GM12878 (cell line): ENCODE results near the gene TPO. TPM values are rescaled to one million over a fixed set of nuclear protein-coding genes. Genes with fewer than 3 reads are reported as not detected.

ENCODE experiments used
- ATAC-seq: fragments of 200-7000 bp; cut with Tn5 transposase; 3 replicates; pipeline ENCODE4 v1.9.1; 2020; ENCODE audit warnings: mild to moderate bottlenecking, moderate library complexity
- BruUV-seq: library from RNA; stranded (reverse); fragments of 400-500 nt; replicated peaks from 2 replicates; lab custom pipeline; 2021; lab: Mats Ljungman, UMichigan
- CTCF ChIA-PET: fragments of 300-600 bp; sonication (Branson Sonifier 250); formaldehyde crosslinking; extraction: SDS; loops from one replicate; lab custom pipeline; 2021; ENCODE audit warnings: inconsistent platforms; lab: Yijun Ruan, JAX
- POLR2A ChIA-PET: fragments of 350-600 bp; formaldehyde crosslinking; extraction: SDS; loops from one replicate; lab custom pipeline; 2021; ENCODE audit warnings: inconsistent platforms; lab: Charles Lee
- RAD21 ChIA-PET: fragments of 300-600 bp; sonication (Branson Sonifier 250); formaldehyde crosslinking; loops from one replicate; lab custom pipeline; 2023; ENCODE audit warnings: antibody characterized with exemption; ENCODE audit not compliant: unreplicated experiment; lab: Charles Lee
- SMC1A ChIA-PET: fragments of 300-600 bp; sonication (Branson Sonifier 250); formaldehyde crosslinking; loops from one replicate; lab custom pipeline; 2023; ENCODE audit not compliant: unreplicated experiment, uncharacterized antibody; lab: Charles Lee
- DNase-seq: peaks from one replicate; pipeline ENCODE4 v3.0.0-alpha.2; 2011; ENCODE audit warnings: low read depth, low spot score
- FAIRE-seq: peaks from 3 replicates; lab custom pipeline; 2011; peaks lifted over from hg19 to GRCh38; lab: Jason Lieb, UNC
- H2AFZ ChIP-seq: 2 replicates; pipeline ENCODE4 v1.6.0; 2011; ENCODE audit warnings: low read depth, low read length, control low read depth; ENCODE audit not compliant: control insufficient read depth
- H3K27ac ChIP-seq: 2 replicates; pipeline ENCODE4 v1.5.1; 2011; ENCODE audit warnings: control low read depth; ENCODE audit not compliant: control insufficient read depth, insufficient read depth
- H3K27me3 ChIP-seq, 2 experiments: replicated peaks in 1 of 2; 2 replicates each; pipeline versions ENCODE4 v1.6.0 to v1.6.1; 2011; ENCODE audit warnings: low read length in 1 of 2; ENCODE audit not compliant: control insufficient read depth in 2 of 2, insufficient read depth in 2 of 2
- H3K36me3 ChIP-seq, 2 experiments: 2 replicates each; pipeline ENCODE4 v1.5.1; 2011; ENCODE audit warnings: low read length in 1 of 2; ENCODE audit not compliant: control insufficient read depth in 2 of 2, insufficient read depth in 2 of 2
- H3K4me1 ChIP-seq: 2 replicates; pipeline ENCODE4 v1.6.1; 2011; ENCODE audit warnings: mild to moderate bottlenecking, low read length, moderate library complexity, mixed read lengths; ENCODE audit not compliant: control insufficient read depth, insufficient read depth
- H3K4me2 ChIP-seq: 2 replicates; pipeline ENCODE4 v1.6.0; 2011; ENCODE audit warnings: control low read depth; ENCODE audit not compliant: control insufficient read depth, insufficient read depth
- H3K4me3 ChIP-seq: fragments of 200-600 bp; sonication (generic); 2 replicates; pipeline ENCODE4 v1.5.1; 2016
- H3K79me2 ChIP-seq: 2 replicates; pipeline ENCODE4 v1.6.0; 2011; ENCODE audit warnings: low read length; ENCODE audit not compliant: control insufficient read depth, insufficient read depth
- H3K9ac ChIP-seq: 2 replicates; pipeline ENCODE4 v1.8.0; 2011; ENCODE audit warnings: low read length, control low read depth, mixed read lengths; ENCODE audit not compliant: control insufficient read depth, insufficient read depth
- H3K9me3 ChIP-seq: replicated peaks from 3 replicates; pipeline ENCODE4 v1.5.1; 2011; ENCODE audit warnings: mild to moderate bottlenecking, low read length; ENCODE audit not compliant: control insufficient read depth, insufficient read depth
- H4K20me1 ChIP-seq: 2 replicates; pipeline ENCODE4 v1.6.0; 2011; ENCODE audit not compliant: control insufficient read depth, insufficient read depth
- BACH1 ChIP-seq: fragments of 450-650 bp; IDR thresholded peaks from 2 replicates; pipeline ENCODE4 v1.6.1; 2017; ENCODE audit warnings: mild to moderate bottlenecking, borderline replicate concordance
- BRCA1 ChIP-seq: IDR thresholded peaks from 2 replicates; pipeline ENCODE4 v1.6.1; 2011; ENCODE audit warnings: low read depth, low read length, improper control_type of control experiment
- CBX5 ChIP-seq: sonication (generic); IDR thresholded peaks from 2 replicates; pipeline ENCODE4 v1.6.1; 2016; ENCODE audit warnings: low read depth, moderate library complexity, mild to moderate bottlenecking, inconsistent platforms
- ESRRA ChIP-seq: IDR thresholded peaks from 2 replicates; pipeline ENCODE4 v1.6.1; 2012; ENCODE audit warnings: mild to moderate bottlenecking, low read length, improper control_type of control experiment
- EZH2 ChIP-seq: IDR thresholded peaks from 2 replicates; pipeline ENCODE4 v1.6.1; 2012; ENCODE audit warnings: low read depth, mild to moderate bottlenecking, control low read depth, inconsistent platforms, low read length, borderline replicate concordance; ENCODE audit not compliant: control insufficient read depth
- FOS ChIP-seq: IDR thresholded peaks from 3 replicates; pipeline ENCODE4 v1.6.1; 2011; ENCODE audit warnings: borderline replicate concordance; ENCODE audit not compliant: insufficient read length; ENCODE audit errors: extremely low read depth
- FOXM1 ChIP-seq: IDR thresholded peaks from 2 replicates; pipeline ENCODE4 v1.6.1; 2012; ENCODE audit warnings: low read depth, mild to moderate bottlenecking, inconsistent platforms, low read length, moderate library complexity
- KAT2A ChIP-seq: conservative IDR thresholded peaks from 2 replicates; pipeline ENCODE4 v1.6.1; 2011; ENCODE audit warnings: low read depth, low read length; ENCODE audit not compliant: control insufficient read depth
- RELA ChIP-seq: fragments of 450-650 bp; IDR thresholded peaks from 2 replicates; pipeline ENCODE4 v1.8.0; 2014; ENCODE audit warnings: borderline replicate concordance; ENCODE audit not compliant: partially characterized antibody
- STAT1 ChIP-seq: fragments of 450-650 bp; conservative IDR thresholded peaks from 2 replicates; pipeline ENCODE4 v1.6.1; 2014; ENCODE audit warnings: antibody characterized with exemption, mild to moderate bottlenecking
- TCF3 ChIP-seq: IDR thresholded peaks from 2 replicates; pipeline ENCODE4 v1.6.1; 2012; ENCODE audit warnings: low read depth, mild to moderate bottlenecking, low read length, borderline replicate concordance; ENCODE audit not compliant: insufficient read depth
- TCF7 ChIP-seq: IDR thresholded peaks from 2 replicates; pipeline ENCODE4 v1.6.1; 2014; ENCODE audit warnings: antibody characterized with exemption, borderline replicate concordance
- YY1 ChIP-seq: IDR thresholded peaks from 2 replicates; pipeline ENCODE4 v1.6.1; 2011; ENCODE audit warnings: low read depth, mild to moderate bottlenecking, low read length
- WGBS: methylation state at CpG from one replicate; pipeline ENCODE4 v1.1.6; 2016; ENCODE audit warnings: low lambda C conversion rate; ENCODE audit not compliant: insufficient replicate concordance, insufficient coverage; ENCODE audit errors: missing lambda C conversion rate; 5-methylcytosine and 5-hydroxymethylcytosine counted together
- in situ Hi-C: fragments of 300-500 bp; cut with MboI; formaldehyde crosslinking; loops from 9 replicates; pipeline ENCODE4 v1.14.3; 2018; ENCODE audit warnings: mixed read lengths
- intact Hi-C: fragments of 100-400 bp; cut with micrococcal nuclease; formaldehyde crosslinking; loops from one replicate; pipeline ENCODE4 v1.14.2; 2022; ENCODE audit not compliant: unreplicated experiment
- polyA plus RNA-seq, 11 experiments: library from polyadenylated mRNA; depleted of rRNA in 4 of 11; unstranded in 6 of 11; stranded (reverse) in 5 of 11; fragments of >200 nt; fragmentation: Nextera tagmentation in 4 of 11; fragmentation: Illumina TruSeq in 1 of 11; extraction: Ambion mirVana in 4 of 11; extraction: Trizol in 1 of 11; gene quantifications; 1 replicate in 1 of 11; 2 replicates in 10 of 11; pipeline versions ENCODE4 v1.2.1 to v1.2.3, GENCODE V29; 2011 to 2016; ENCODE audit warnings: inconsistent platforms in 2 of 11, missing spikeins in 2 of 11, low read depth in 1 of 11
- total RNA-seq, 4 experiments: library from RNA; depleted of rRNA in 3 of 4; stranded (reverse); fragments of >200 nt in 3 of 4; fragmentation: Illumina TruSeq in 1 of 4; extraction: Trizol in 1 of 4; gene quantifications; 2 replicates each; pipeline versions ENCODE4 v1.2.1 to v1.2.3, GENCODE V29; 2013 to 2021
- TF ChIP-seq, protein P1 (sequence below): fragments of 450-650 bp; IDR thresholded peaks from 2 replicates; pipeline ENCODE4 v1.6.1; 2016; ENCODE audit warnings: mild to moderate bottlenecking
- TF ChIP-seq, protein P2 (sequence below): fragments of 450-650 bp; IDR thresholded peaks from 2 replicates; pipeline ENCODE4 v1.6.1; 2017; ENCODE audit warnings: borderline replicate concordance
- TF ChIP-seq, protein P3 (sequence below): fragments of 450-650 bp; IDR thresholded peaks from 2 replicates; pipeline ENCODE4 v1.6.1; 2014; ENCODE audit warnings: mild to moderate bottlenecking
- TF ChIP-seq, protein P4 (sequence below): fragments of 450-650 bp; IDR thresholded peaks from 2 replicates; pipeline ENCODE4 v1.6.1; 2017; ENCODE audit warnings: low read depth, mild to moderate bottlenecking, moderate library complexity

TPO gene
- total and polyA plus RNA-seq, 10 of the 15 experiments (the other 5 are each of a cell fraction or from before 2014, with no cell fraction given) = 0.07 to 0.11 TPM; not detected in 8

DNA sequence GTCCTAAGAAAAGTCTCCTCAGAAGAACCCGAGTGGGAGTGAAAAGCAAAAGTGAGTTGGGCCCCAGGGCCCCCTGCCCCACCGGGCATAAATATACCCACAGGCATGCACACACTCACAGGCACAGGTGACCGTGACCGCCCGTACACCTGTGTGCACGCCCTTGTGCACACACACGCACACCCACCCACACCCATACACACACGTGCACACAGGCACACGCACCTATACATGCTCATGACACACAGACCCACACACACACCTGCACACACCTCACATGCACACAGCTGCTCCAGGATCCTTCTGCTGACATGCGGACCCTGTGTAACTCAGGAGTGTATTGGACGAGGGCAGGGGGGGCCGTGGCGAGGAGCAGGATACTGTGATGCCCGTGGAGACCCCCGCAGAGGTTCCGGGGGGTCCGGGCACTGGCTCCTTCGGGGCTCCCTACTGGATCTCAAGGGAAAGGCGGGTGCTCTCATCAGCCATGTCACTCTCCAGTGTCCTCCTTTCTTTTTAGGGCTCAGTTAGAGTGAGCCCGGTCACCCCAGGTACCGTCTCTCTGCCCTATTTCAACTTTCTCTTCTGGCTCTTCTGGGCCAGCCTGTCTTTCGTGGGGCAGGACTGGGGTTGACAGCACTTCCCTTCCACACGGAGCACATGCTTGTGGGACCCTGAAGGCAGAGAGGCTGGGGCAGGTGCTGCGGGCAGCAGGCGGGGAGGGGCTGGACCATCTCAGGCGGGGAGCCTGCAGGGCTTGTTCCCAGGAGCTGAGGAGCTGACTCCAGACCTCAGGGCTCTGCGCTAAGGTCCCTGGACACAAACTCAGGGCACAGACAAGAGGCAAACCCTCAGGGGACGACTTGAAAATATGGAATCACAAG, 48.5 kb downstream of the TPO start:
- DNase-seq (no peak), FAIRE-seq (no peak)
- ChIA-PET POLR2A (no interaction called here), RAD21 (no interaction called here), SMC1A (no interaction called here), CTCF (no interaction called here)
- H2AFZ ChIP-seq = no peak overlapping the region
- no peak overlapping the region for H3K9ac ChIP-seq
- H3K27ac ChIP-seq = no peak overlapping the region
- intact Hi-C loops (no loop called here), in situ Hi-C loops (no loop called here)
- no peaks in the 10 kb centered on the region for H4K20me1 ChIP-seq
- H3K4me1 ChIP-seq = no peaks in the 10 kb centered on the region
- 36% methylated on average over 27 of the region's 28 CpGs for WGBS
- H3K27me3 ChIP-seq = no peaks in the 10 kb centered on the region
- H3K4me2 ChIP-seq = no peak overlapping the region
- no TSS peak for BruUV-seq
- H3K36me3 ChIP-seq = no peaks in the 10 kb centered on the region
- TF ChIP-seq YY1 = no peak
- no peak for TF ChIP-seq FOS
- TF ChIP-seq, protein P1, sequence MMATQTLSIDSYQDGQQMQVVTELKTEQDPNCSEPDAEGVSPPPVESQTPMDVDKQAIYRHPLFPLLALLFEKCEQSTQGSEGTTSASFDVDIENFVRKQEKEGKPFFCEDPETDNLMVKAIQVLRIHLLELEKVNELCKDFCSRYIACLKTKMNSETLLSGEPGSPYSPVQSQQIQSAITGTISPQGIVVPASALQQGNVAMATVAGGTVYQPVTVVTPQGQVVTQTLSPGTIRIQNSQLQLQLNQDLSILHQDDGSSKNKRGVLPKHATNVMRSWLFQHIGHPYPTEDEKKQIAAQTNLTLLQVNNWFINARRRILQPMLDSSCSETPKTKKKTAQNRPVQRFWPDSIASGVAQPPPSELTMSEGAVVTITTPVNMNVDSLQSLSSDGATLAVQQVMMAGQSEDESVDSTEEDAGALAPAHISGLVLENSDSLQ = no peak
- TF ChIP-seq RELA = no peak
- TF ChIP-seq FOXM1 = no peak
- TF ChIP-seq STAT1 = no peak
- TF ChIP-seq CBX5 = no peak
- TF ChIP-seq, protein P2, sequence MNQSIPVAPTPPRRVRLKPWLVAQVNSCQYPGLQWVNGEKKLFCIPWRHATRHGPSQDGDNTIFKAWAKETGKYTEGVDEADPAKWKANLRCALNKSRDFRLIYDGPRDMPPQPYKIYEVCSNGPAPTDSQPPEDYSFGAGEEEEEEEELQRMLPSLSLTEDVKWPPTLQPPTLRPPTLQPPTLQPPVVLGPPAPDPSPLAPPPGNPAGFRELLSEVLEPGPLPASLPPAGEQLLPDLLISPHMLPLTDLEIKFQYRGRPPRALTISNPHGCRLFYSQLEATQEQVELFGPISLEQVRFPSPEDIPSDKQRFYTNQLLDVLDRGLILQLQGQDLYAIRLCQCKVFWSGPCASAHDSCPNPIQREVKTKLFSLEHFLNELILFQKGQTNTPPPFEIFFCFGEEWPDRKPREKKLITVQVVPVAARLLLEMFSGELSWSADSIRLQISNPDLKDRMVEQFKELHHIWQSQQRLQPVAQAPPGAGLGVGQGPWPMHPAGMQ = no peak
- TF ChIP-seq TCF3 = no peak
- TF ChIP-seq KAT2A = no peak
- TF ChIP-seq, protein P3, sequence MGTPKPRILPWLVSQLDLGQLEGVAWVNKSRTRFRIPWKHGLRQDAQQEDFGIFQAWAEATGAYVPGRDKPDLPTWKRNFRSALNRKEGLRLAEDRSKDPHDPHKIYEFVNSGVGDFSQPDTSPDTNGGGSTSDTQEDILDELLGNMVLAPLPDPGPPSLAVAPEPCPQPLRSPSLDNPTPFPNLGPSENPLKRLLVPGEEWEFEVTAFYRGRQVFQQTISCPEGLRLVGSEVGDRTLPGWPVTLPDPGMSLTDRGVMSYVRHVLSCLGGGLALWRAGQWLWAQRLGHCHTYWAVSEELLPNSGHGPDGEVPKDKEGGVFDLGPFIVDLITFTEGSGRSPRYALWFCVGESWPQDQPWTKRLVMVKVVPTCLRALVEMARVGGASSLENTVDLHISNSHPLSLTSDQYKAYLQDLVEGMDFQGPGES = no peak
- TF ChIP-seq BRCA1 = no peak
- no peak for TF ChIP-seq ESRRA
- no peak for TF ChIP-seq EZH2
- TF ChIP-seq BACH1 = no peak
- TF ChIP-seq, protein P4, sequence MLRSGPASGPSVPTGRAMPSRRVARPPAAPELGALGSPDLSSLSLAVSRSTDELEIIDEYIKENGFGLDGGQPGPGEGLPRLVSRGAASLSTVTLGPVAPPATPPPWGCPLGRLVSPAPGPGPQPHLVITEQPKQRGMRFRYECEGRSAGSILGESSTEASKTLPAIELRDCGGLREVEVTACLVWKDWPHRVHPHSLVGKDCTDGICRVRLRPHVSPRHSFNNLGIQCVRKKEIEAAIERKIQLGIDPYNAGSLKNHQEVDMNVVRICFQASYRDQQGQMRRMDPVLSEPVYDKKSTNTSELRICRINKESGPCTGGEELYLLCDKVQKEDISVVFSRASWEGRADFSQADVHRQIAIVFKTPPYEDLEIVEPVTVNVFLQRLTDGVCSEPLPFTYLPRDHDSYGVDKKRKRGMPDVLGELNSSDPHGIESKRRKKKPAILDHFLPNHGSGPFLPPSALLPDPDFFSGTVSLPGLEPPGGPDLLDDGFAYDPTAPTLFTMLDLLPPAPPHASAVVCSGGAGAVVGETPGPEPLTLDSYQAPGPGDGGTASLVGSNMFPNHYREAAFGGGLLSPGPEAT = no peak
- no peak for TF ChIP-seq TCF7
- TF ChIP-seq, all 136 proteins: peak for 0
- Histone ChIP-seq H3K4me3 (no peak overlapping the region), H3K9me3 (no peaks in the 10 kb centered on the region; the same call in 2 of the 3 replicates), H3K79me2 (no peaks in the 10 kb centered on the region)
- ATAC-seq = no peak
